Small intestine (tissue), 16 donors: ENCODE results near the gene KRT33A. TPM values are rescaled to one million over a fixed set of nuclear protein-coding genes. Genes with fewer than 3 reads are reported as not detected.
"Not testable (repeated sequence)": the region's sequence is repeated elsewhere in the genome, so short reads cannot be mapped to it uniquely, and the experiment has no call there.

Experiments used
- DNase-seq, 2 donors: peaks; one replicate each; pipeline versions ENCODE4 v3.0.0 to v3.0.0-alpha.2; 2013
- FAIRE-seq: peaks from 2 replicates; lab custom pipeline; 2012; peaks lifted over from hg19 to GRCh38; lab: Jason Lieb, UNC
- H3K27ac ChIP-seq, 3 donors: one replicate each; pipeline ENCODE4 v1.5.1; 2013; ENCODE audit warnings: low read length in 2 of 3, mild to moderate bottlenecking in 2 of 3, control low read depth in 1 of 3, inconsistent platforms in 1 of 3, low read depth in 1 of 3, moderate library complexity in 1 of 3
- H3K27me3 ChIP-seq, 3 donors: one replicate each; pipeline ENCODE4 v1.6.1; 2013; ENCODE audit warnings: low read length in 3 of 3, inconsistent platforms in 1 of 3; ENCODE audit not compliant: control insufficient read depth in 3 of 3, insufficient read depth in 3 of 3
- H3K36me3 ChIP-seq, 3 donors: one replicate each; pipeline ENCODE4 v1.6.1; 2013; ENCODE audit warnings: low read length in 3 of 3, inconsistent platforms in 1 of 3, low read depth in 1 of 3, mild to moderate bottlenecking in 1 of 3, moderate library complexity in 1 of 3; ENCODE audit not compliant: control insufficient read depth in 3 of 3, insufficient read depth in 2 of 3
- H3K4me1 ChIP-seq, 3 donors: one replicate each; pipeline ENCODE4 v1.6.1; 2013; ENCODE audit warnings: low read length in 2 of 3, inconsistent platforms in 1 of 3, low read depth in 1 of 3, mild to moderate bottlenecking in 1 of 3, moderate library complexity in 1 of 3; ENCODE audit not compliant: control insufficient read depth in 3 of 3, insufficient read depth in 2 of 3
- H3K4me3 ChIP-seq, 3 donors: one replicate each; pipeline ENCODE4 v1.5.1; 2013; ENCODE audit warnings: low read length in 3 of 3, control low read depth in 1 of 3, inconsistent platforms in 1 of 3, low read depth in 1 of 3, mild to moderate bottlenecking in 1 of 3, moderate library complexity in 1 of 3
- H3K9me3 ChIP-seq, 2 donors: one replicate each; pipeline ENCODE4 v1.6.1; 2013; ENCODE audit warnings: low read depth in 1 of 2, low read length in 1 of 2; ENCODE audit not compliant: control insufficient read depth in 2 of 2, insufficient read depth in 1 of 2
- WGBS, 3 donors: extraction: QIAGEN DNeasy Blood & Tissue Kit; methylation state at CpG; one replicate each; pipeline ENCODE4 v1.1.7; 2013; 5-methylcytosine and 5-hydroxymethylcytosine counted together
- long read RNA-seq, 10 donors: transcript quantifications; one replicate each; lab custom pipeline, GENCODE V29; 2026
- polyA plus RNA-seq, 4 donors: library from polyadenylated mRNA; stranded (reverse) in 3 of 4; unstranded in 1 of 4; fragments of 200-250 nt in 3 of 4; fragments of 120-200 nt in 1 of 4; gene quantifications; one replicate each; pipeline versions ENCODE4 v1.2.1 to v1.2.3, GENCODE V29; 2013
- donor health status: healthy with polysubstance abuse.
- donor health status: control.
- donor health status: control.
- donor health status: Bipolar disorder and iron deficiency.
- donor health status: healthy.

The KRT33A gene
- not detected for polyA plus RNA-seq
- long read RNA-seq, donor 1, result 0 reads
- long read RNA-seq, donor 2, result 0 reads
- long read RNA-seq, donor 3, result 0 reads
- long read RNA-seq, donor 4, result 0 reads
- long read RNA-seq, donor 5, result 0 reads
- long read RNA-seq, donor 6, result 0 reads
- long read RNA-seq, donor 7, result 0 reads
- long read RNA-seq, donor 8, result 0 reads
- long read RNA-seq, donor 9, result 0 reads
- long read RNA-seq, donor 10, result 0 reads

DNA sequence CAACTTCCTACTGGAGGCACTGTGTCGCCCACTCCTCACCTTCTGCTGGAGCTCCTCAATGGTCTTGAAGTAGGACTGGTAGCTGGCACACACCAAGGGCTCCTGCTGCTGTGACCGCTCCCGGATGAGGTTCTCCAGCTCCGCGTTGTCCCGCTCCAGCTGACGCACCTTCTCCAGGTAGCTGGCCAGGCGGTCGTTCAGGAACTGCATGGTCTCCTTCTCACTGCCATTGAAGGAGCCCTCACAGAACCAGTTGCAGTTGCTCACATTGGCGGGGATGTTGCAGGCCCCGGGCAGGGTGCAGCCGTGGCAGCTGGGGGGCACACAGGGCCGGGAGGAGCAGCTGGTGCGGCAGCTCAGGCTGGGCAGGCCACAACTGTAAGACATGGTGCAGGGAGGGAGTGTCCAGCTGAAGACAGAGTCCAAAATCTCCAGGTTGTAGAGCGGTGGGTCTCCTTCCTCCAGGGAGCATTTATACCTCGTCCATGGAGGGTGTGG, at the start of gene KRT33A:
TSS of gene KRT33A (minus strand) at position 448 of the 498 bp plus-strand sequence. CDS start at position 387, 61 bp downstream.
- H3K9me3 ChIP-seq, H3K4me1 ChIP-seq, DNase-seq, H3K27ac ChIP-seq, FAIRE-seq, H3K27me3 ChIP-seq, H3K4me3 ChIP-seq, H3K36me3 ChIP-seq: not testable (repeated sequence)
- WGBS, 3 donors, result 88 to 92% (median 91%) methylated on average over 16 of the region's 16 CpGs

DNA sequence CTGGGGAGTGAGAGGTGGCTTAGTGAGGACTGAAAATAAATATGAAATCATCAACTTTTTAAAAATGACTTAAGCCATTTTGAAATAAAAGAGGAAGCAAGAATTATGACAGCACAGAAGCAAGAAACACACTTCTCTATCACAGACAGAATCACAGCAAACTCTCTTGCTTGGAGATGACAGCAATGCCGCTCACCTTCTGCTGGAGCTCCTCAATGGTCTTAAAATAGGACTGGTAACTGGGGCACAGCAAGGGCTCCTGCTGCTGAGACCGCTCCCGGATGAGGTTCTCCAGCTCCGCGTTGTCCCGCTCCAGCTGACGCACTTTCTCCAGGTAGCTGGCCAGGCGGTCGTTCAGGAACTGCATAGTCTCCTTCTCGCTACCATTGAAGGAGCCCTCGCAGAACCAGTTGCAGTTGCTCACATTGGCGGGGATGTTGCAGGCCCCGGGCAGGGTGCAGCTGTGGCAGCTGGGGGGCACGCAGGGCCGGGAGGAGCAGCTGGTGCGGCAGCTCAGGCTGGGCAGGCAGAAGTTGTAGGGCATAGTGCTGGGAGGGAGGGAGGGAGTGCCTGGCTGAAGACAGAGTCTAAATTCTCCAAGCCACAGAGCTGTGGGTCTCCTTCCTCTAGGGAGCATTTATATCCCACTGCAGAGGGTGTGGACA, 46.5 kb upstream of the KRT33A start, which contains the start of gene KRT31:
TSS of gene KRT31 (minus strand) at position 613 of the 665 bp plus-strand sequence. CDS start at position 544, 69 bp downstream.
- 86 to 97% (median 89%) methylated on average over 14 to 16 of the region's 16 CpGs for WGBS, 3 donors
- FAIRE-seq (no peak), DNase-seq (no peak)
- Histone ChIP-seq H3K27me3 (peaks cover 0 to 5% (median 0%) of the 10 kb centered on the region in 3 donors), H3K4me1 (no peaks in the 10 kb centered on the region), H3K27ac (no peak within 1 kb of the TSS), H3K36me3 (no peaks in the 10 kb centered on the region), H3K4me3 (no peak within 1 kb of the TSS), H3K9me3 (peaks cover 0 to 3% of the 10 kb centered on the region in 2 donors)

DNA sequence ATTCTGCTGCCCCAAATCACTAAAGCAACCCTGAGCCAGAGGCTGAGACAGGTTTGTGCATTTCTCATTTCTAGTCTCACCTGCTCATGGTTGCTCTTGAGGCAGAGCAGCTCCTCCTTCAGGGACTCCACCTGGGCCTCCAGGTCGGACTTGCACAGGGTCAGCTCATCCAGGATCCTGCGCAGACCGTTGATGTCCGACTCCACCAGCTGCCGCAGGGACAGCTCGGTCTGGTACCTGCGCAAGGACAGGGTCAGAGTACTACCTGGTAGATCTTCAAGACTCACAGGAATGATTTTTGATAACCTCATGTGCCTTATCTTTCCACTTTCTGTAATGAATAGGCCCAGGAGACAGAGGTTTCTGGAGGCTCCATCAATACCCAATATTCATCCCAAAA, 45.7 kb upstream of the KRT33A start:
- FAIRE-seq (no peak), DNase-seq (no peak)
- peaks cover 0 to 5% (median 0%) of the 10 kb centered on the region in 3 donors for H3K27me3 ChIP-seq
- H3K9me3 ChIP-seq, result peaks cover 0 to 3% of the 10 kb centered on the region in 2 donors
- H3K36me3 ChIP-seq, result no peaks in the 10 kb centered on the region
- no peaks in the 10 kb centered on the region for H3K4me1 ChIP-seq
- 86 to 90% (median 88%) methylated on average over 7 of the region's 7 CpGs for WGBS, 3 donors
- H3K4me3 ChIP-seq, result no peak overlapping the region
- H3K27ac ChIP-seq, result no peak overlapping the region

DNA sequence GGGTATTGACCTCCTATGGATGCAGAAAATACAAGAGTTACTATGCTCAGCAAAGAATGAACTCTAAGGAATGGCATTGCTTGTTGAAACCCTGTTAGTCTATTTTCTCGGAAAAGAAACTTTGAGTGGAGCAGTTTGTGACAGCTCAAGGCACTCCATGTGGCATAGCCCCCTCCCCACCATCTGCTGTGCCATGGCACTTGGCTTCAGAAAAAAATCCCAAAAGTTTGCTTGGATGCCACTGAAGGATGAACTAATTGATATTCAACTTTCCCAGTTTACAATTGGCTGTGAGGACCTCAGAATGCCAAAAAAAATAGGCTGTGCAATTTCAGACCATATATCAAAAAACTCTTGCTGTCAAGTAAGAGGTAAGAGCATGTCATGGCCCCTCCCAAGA, 45.0 kb upstream of the KRT33A start:
- Histone ChIP-seq H3K27ac (no peak overlapping the region), H3K27me3 (peaks cover 0 to 5% (median 0%) of the 10 kb centered on the region in 3 donors), H3K4me3 (no peak overlapping the region), H3K9me3 (peaks cover 0 to 3% of the 10 kb centered on the region in 2 donors), H3K36me3 (no peaks in the 10 kb centered on the region), H3K4me1 (no peaks in the 10 kb centered on the region)
- DNase-seq (no peak), FAIRE-seq (no peak)
- WGBS, 3 donors, result 88 to 93% (median 93%) methylated on average over 1 of the region's 1 CpG

DNA sequence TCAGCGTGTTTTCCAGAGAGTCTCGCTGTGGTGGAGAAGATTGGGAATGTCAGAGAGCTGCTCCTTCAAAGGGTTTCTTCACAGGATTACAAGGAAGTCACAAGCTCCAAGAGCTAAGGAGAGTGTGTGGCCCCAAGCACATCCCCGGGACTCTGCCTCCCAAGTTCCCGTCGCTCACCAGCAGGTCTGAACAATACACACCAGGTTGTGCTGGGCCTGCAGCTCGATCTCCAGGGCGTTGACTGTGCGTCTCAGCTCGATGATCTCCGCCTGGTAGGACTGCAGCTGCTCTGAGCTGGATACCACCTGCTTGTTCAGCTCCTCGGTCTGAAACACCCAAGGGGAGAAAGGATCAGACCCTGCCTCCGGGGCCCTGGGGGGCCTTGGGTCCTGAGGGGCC, 44.4 kb upstream of the KRT33A start:
- not testable (repeated sequence) for DNase-seq, H3K4me1 ChIP-seq, FAIRE-seq, H3K4me3 ChIP-seq, H3K27ac ChIP-seq, H3K9me3 ChIP-seq, H3K36me3 ChIP-seq, H3K27me3 ChIP-seq
- WGBS, 3 donors, result 86 to 91% (median 88%) methylated on average over 8 to 12 of the region's 12 CpGs

DNA sequence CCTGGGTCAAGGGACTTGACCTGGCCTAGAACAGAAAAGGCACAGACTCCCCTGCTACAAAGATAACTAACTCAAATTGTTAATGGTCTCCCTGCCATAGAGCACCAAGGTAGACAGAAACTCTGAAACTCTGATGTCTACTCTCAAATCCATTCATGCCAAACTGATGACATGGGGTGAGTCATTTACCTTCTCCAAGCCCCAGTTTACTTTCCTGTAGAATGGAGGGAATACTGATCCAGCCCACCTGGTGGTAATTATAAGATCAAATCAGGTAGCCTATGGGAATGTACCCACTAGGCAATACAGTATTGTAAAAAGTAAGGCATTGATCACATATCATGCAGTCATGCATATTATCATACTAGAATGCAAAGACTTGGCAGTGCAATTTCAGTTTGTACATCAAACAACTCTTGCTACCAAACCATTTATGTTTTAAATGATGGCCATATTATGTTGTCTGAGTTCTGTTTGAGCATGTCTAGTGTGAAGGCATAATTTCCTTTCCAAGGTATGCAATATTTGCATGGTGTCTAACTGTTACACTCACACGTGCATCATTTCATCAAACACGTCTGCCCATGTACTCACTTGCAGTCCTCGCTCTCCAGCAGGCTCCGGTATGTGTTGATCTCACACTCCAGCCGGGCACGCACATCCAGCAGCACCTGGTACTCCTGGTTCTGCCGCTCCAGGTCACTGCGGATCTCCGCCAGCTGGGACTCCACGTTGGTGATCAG, 43.8 kb upstream of the KRT33A start:
- FAIRE-seq, result no peak
- H3K27ac ChIP-seq, result no peak overlapping the region

DNA sequence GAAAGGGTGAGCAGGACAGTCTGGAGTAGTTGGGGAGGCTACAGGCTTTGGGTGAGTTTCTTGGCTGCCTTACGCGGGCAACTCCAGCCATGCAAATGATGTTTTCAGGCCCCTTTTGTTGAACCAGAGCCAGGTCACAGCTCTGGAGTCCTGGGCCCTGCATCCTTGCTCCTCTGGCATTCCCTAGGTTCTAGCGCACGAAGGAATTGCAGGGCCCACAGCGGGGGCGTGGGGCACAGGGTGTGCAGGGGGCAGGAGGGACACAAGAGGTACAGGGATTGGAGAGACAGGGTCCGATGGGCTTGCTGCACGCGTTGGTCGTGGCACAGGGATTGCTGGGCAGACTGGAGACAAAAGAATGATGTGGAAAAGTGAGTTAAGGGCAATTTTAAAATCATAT, 43.2 kb upstream of the KRT33A start:
- DNase-seq (no peak), FAIRE-seq (no peak)
- no peaks in the 10 kb centered on the region for H3K36me3 ChIP-seq
- no peak overlapping the region for H3K4me3 ChIP-seq
- H3K4me1 ChIP-seq, result no peaks in the 10 kb centered on the region
- H3K9me3 ChIP-seq, result peaks cover 0 to 3% of the 10 kb centered on the region in 2 donors
- H3K27me3 ChIP-seq, result peaks cover 0 to 5% (median 0%) of the 10 kb centered on the region in 3 donors
- WGBS, 3 donors, result 84 to 92% (median 86%) methylated on average over 10 of the region's 10 CpGs
- H3K27ac ChIP-seq, result no peak overlapping the region

More for the DNA sequence above, 43.8 kb upstream of the KRT33A start:
- no peak for DNase-seq
- Histone ChIP-seq H3K4me1 (no peaks in the 10 kb centered on the region), H3K27me3 (peaks cover 0 to 5% (median 0%) of the 10 kb centered on the region in 3 donors), H3K9me3 (peaks cover 0 to 3% of the 10 kb centered on the region in 2 donors), H3K4me3 (no peak overlapping the region), H3K36me3 (no peaks in the 10 kb centered on the region)
- WGBS, 3 donors, result 85 to 90% (median 89%) methylated on average over 10 of the region's 10 CpGs

DNA sequence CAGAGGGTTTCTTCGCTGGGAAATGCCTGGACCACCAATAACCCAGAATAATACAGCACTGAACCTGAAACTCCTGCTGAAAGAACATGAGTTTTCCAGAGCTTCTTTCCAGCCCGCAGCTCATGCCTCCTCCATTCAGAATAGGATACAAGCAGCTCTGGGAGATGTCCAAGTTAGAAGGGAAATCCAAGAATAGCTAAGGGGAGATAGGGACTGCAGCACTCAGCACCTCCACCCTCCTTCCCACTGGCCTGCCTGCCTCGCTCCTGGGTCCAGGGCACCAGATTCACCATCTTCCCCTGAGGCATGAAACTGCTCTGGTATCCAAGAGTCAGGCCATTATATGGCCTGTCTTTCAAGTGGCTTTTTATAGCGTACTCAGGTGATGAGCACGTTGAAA, 42.7 kb upstream of the KRT33A start:
- Histone ChIP-seq H3K36me3 (no peaks in the 10 kb centered on the region), H3K27ac (no peak overlapping the region), H3K27me3 (peaks cover 0 to 5% (median 0%) of the 10 kb centered on the region in 3 donors), H3K9me3 (peaks cover 0 to 3% of the 10 kb centered on the region in 2 donors), H3K4me1 (no peaks in the 10 kb centered on the region), H3K4me3 (no peak overlapping the region)
- FAIRE-seq, result no peak
- DNase-seq, result no peak
- 78 to 81% (median 79%) methylated on average over 5 of the region's 5 CpGs for WGBS, 3 donors
